Activated effector memory CD4-positive, alpha-beta T cell treated with anti-CD3 and anti-CD28 coated beads, Interleukin-2, amount 50 U/mL, for 16 hours (primary cell): Measurements from ENCODE around the gene NDUFA5.
A peak's percentile ranks its signal among the peaks of the same experiment; 100 is the strongest.
"Not testable (repeated sequence)": the region's sequence is repeated elsewhere in the genome, so short reads cannot be mapped to it uniquely, and the experiment has no call there.

Experiments
- DNase-seq: peaks from one replicate; pipeline ENCODE4 v3.0.0-alpha.2; 2020

The NDUFA5 gene

GRCh38 chr7:123555484-123555883, 2.1 kb downstream of the NDUFA5 start:
- no peak for DNase-seq

GRCh38 chr7:123553159-123553558, 4.5 kb downstream of the NDUFA5 start:
- DNase-seq: no peak

GRCh38 chr7:123552641-123553040, 5.0 kb downstream of the NDUFA5 start:
- DNase-seq: no peak

- DNase-seq: not testable (repeated sequence)
Observed at GRCh38 chr7:123552134-123552533, 5.5 kb downstream of the NDUFA5 start.

- DNase-seq: no peak
Observed at GRCh38 chr7:123548406-123548805, 9.2 kb downstream of the NDUFA5 start.

GRCh38 chr7:123539871-123540270, 17.7 kb downstream of the NDUFA5 start:
- DNase-seq: no peak

- no peak for DNase-seq
Observed at GRCh38 chr7:123538897-123539296, 18.7 kb downstream of the NDUFA5 start.

- DNase-seq: no peak
Observed at GRCh38 chr7:123538189-123538714, 19.4 kb downstream of the NDUFA5 start.

- DNase-seq: no peak
Observed at GRCh38 chr7:123537026-123537642, 20.5 kb downstream of the NDUFA5 start.

- DNase-seq: no peak
Observed at GRCh38 chr7:123535517-123535916, 22.1 kb downstream of the NDUFA5 start.

- peak; percentile 97 for DNase-seq
Observed at GRCh38 chr7:123534383-123535260, 23.0 kb downstream of the NDUFA5 start, which contains the start of gene IQUB. TSS of gene IQUB (minus strand) at chr7:123534595. CDS start at chr7:123512340, 22,255 bp downstream.

GRCh38 chr7:123533929-123534382, 23.7 kb downstream of the NDUFA5 start:
- DNase-seq: no peak

- DNase-seq: no peak
Observed at GRCh38 chr7:123533553-123533917, 24.1 kb downstream of the NDUFA5 start.

- peak; percentile 76 for DNase-seq
Observed at GRCh38 chr7:123532788-123533552, 24.6 kb downstream of the NDUFA5 start.

- DNase-seq: not testable (repeated sequence)
Observed at GRCh38 chr7:123532343-123532742, 25.3 kb downstream of the NDUFA5 start.

GRCh38 chr7:123530035-123530591, 27.5 kb downstream of the NDUFA5 start:
- DNase-seq: not testable (repeated sequence)

- DNase-seq: no peak
Observed at GRCh38 chr7:123528265-123528664, 29.4 kb downstream of the NDUFA5 start.

- DNase-seq: not testable (repeated sequence)
Observed at GRCh38 chr7:123527712-123528225, 29.8 kb downstream of the NDUFA5 start.

- DNase-seq: not testable (repeated sequence)
Observed at GRCh38 chr7:123526533-123526932, 31.1 kb downstream of the NDUFA5 start.

GRCh38 chr7:123522066-123522465, 35.6 kb downstream of the NDUFA5 start:
- DNase-seq: no peak

GRCh38 chr7:123505221-123505620, 52.4 kb downstream of the NDUFA5 start:
- DNase-seq: no peak

- DNase-seq: no peak
Observed at GRCh38 chr7:123502201-123502600, 55.4 kb downstream of the NDUFA5 start.
